ENCODE measurements around the gene CARD10.

- TF ChIP-seq TCF12 (IDR thresholded peaks at IDR 0.05; ENCODE audit: low read depth) (no peak), ZBTB7A (IDR thresholded peaks at IDR 0.05; ENCODE audit: low read depth) (no peak), NFIC (IDR thresholded peaks at IDR 0.05) (no peak), USF1 (IDR thresholded peaks at IDR 0.05) (no peak), FOXM1 (IDR thresholded peaks at IDR 0.05; ENCODE audit: borderline replicate concordance, low read depth) (no peak), CREB1 (IDR thresholded peaks at IDR 0.05; ENCODE audit: low read depth) (no peak), REST (IDR thresholded peaks at IDR 0.05; ENCODE audit: low read depth) (no peak), RAD21 (IDR thresholded peaks at IDR 0.05; ENCODE audit: low read depth) (no peak), TAF1 (IDR thresholded peaks at IDR 0.05; ENCODE audit: low read depth) (no peak), EGR1 (IDR thresholded peaks at IDR 0.05) (no peak)
These were observed 40.3 kb upstream of the CARD10 start for GRCh38 chr22:37559521-37559900.
